CD4-positive, alpha-beta T cell treated with Interferon alpha-2 for 1 hour (primary cell): Measurements from ENCODE around the gene RUSC1.
"Not testable (repeated sequence)": the region's sequence is repeated elsewhere in the genome, so short reads cannot be mapped to it uniquely, and the experiment has no call there.

Source experiments
- DNase-seq, 2 donors: peaks; one replicate each; pipeline ENCODE4 v3.0.0-alpha.2; 2020 to 2022

The RUSC1 gene

GRCh38 chr1:155320661-155321617, at the start of gene RUSC1:
Gene RUSC1, plus strand, starts transcription at chr1:155320894. Its CDS starts 880 bp downstream, at chr1:155321774.
- DNase-seq = peak; percentile 73 to 75

- no peak for DNase-seq
These were observed 48.0 kb upstream of the RUSC1 start for GRCh38 chr1:155272466-155273342.

- DNase-seq = peak; percentile 92 to 94
These were observed 47.1 kb upstream of the RUSC1 start, which contains the start of gene CLK2 for GRCh38 chr1:155273343-155274245. Gene CLK2, minus strand, starts transcription at chr1:155273504. Its CDS starts 2,527 bp downstream, at chr1:155270977.

- peak; percentile 93 to 96 for DNase-seq
These were observed 43.4 kb upstream of the RUSC1 start, which contains the start of gene HCN3 for GRCh38 chr1:155277070-155277901. Gene HCN3, plus strand, starts transcription at chr1:155277463. Its CDS starts 128 bp downstream, at chr1:155277591.

- DNase-seq = peak; percentile 63 to 82
These were observed 42.6 kb upstream of the RUSC1 start for GRCh38 chr1:155277902-155278688.

- no peak for DNase-seq
These were observed 42.0 kb upstream of the RUSC1 start for GRCh38 chr1:155278689-155279160.

GRCh38 chr1:155279268-155279667, 41.4 kb upstream of the RUSC1 start:
- no peak for DNase-seq

GRCh38 chr1:155282488-155283091, 38.1 kb upstream of the RUSC1 start:
- no peak for DNase-seq

GRCh38 chr1:155284476-155284875, 36.2 kb upstream of the RUSC1 start:
- no peak for DNase-seq

GRCh38 chr1:155285063-155285462, 35.6 kb upstream of the RUSC1 start:
- no peak for DNase-seq

- no peak for DNase-seq
These were observed 35.1 kb upstream of the RUSC1 start for GRCh38 chr1:155285631-155286044.

- no peak for DNase-seq
These were observed 34.1 kb upstream of the RUSC1 start for GRCh38 chr1:155286544-155286943.

GRCh38 chr1:155287987-155288543, 32.6 kb upstream of the RUSC1 start:
- DNase-seq = no peak

- DNase-seq = not testable (repeated sequence)
These were observed 29.7 kb upstream of the RUSC1 start for GRCh38 chr1:155291006-155291405.

GRCh38 chr1:155293086-155293749, 27.5 kb upstream of the RUSC1 start:
- DNase-seq = no peak

GRCh38 chr1:155294520-155295182, 26.0 kb upstream of the RUSC1 start:
- DNase-seq = no peak

GRCh38 chr1:155295183-155295941, 25.3 kb upstream of the RUSC1 start:
- DNase-seq = no peak

- DNase-seq = no peak
These were observed 24.8 kb upstream of the RUSC1 start for GRCh38 chr1:155295942-155296267.
